Panc1 (cell line): ENCODE data around the gene GJA4. TPM values are rescaled to one million over a fixed set of nuclear protein-coding genes. Genes with fewer than 3 reads are reported as not detected.
"Not testable (repeated sequence)": the region's sequence is repeated elsewhere in the genome, so short reads cannot be mapped to it uniquely, and the experiment has no call there.

Source experiments
- ATAC-seq: fragments of 200-7000 bp; cut with Tn5 transposase; 2 replicates; pipeline ENCODE4 v1.9.1; 2020; ENCODE audit warnings: mild to moderate bottlenecking, moderate library complexity
- BruUV-seq: library from RNA; stranded (reverse); fragments of 400-500 nt; replicated peaks from 2 replicates; lab custom pipeline; 2021; lab: Mats Ljungman, UMichigan
- CTCF ChIA-PET: fragments of 300-600 bp; sonication (Branson Sonifier 250); formaldehyde crosslinking; loops from one replicate; lab custom pipeline; 2022; ENCODE audit warnings: antibody characterized with exemption; lab: Charles Lee
- POLR2A ChIA-PET: fragments of 300-600 bp; sonication (Branson Sonifier 250); formaldehyde crosslinking; loops from one replicate; lab custom pipeline; 2022; ENCODE audit warnings: antibody characterized with exemption; lab: Charles Lee
- DNase-seq: peaks from one replicate; pipeline ENCODE4 v3.0.0-alpha.2; 2010; ENCODE audit warnings: low read depth, low spot score
- H3K27ac ChIP-seq: 2 replicates; pipeline ENCODE4 v1.5.1; 2011; ENCODE audit warnings: mild to moderate bottlenecking, low read length, inconsistent platforms
- H3K27me3 ChIP-seq: fragments of 200-500 bp; sonication (Bioruptor generic); 2 replicates; pipeline ENCODE4 v1.6.0; 2014; ENCODE audit warnings: low read length, inconsistent platforms; ENCODE audit not compliant: control insufficient read depth, insufficient read depth
- H3K36me3 ChIP-seq: fragments of 200-500 bp; sonication (Bioruptor generic); 2 replicates; pipeline ENCODE4 v1.5.1; 2014; ENCODE audit warnings: inconsistent platforms, mild to moderate bottlenecking, low read length, moderate library complexity; ENCODE audit not compliant: control insufficient read depth, insufficient read depth
- H3K4me1 ChIP-seq: 2 replicates; pipeline ENCODE4 v1.5.1; 2011; ENCODE audit warnings: inconsistent platforms, mild to moderate bottlenecking, low read length, moderate library complexity; ENCODE audit not compliant: control insufficient read depth, insufficient read depth
- H3K4me3 ChIP-seq, 2 experiments: 2 replicates each; pipeline ENCODE4 v1.5.1; 2011 to 2012; ENCODE audit warnings: low read depth in 2 of 2, low read length in 2 of 2, mild to moderate bottlenecking in 2 of 2, inconsistent platforms in 1 of 2, moderate library complexity in 1 of 2
- H3K9me3 ChIP-seq: fragments of 200-500 bp; sonication (Bioruptor generic); 2 replicates; pipeline ENCODE4 v1.5.1; 2014; ENCODE audit warnings: low read depth, mild to moderate bottlenecking, inconsistent platforms, low read length, moderate library complexity; ENCODE audit not compliant: control insufficient read depth, insufficient read depth
- CTCF ChIP-seq: fragments of 450-650 bp; IDR thresholded peaks from 2 replicates; pipeline ENCODE4 v1.5.1; 2017; ENCODE audit warnings: mild to moderate bottlenecking
- POLR2AphosphoS5 ChIP-seq: IDR thresholded peaks from 2 replicates; pipeline ENCODE4 v1.6.1; 2012; ENCODE audit warnings: mild to moderate bottlenecking, low read depth, low read length, moderate library complexity
- REST ChIP-seq, 2 experiments: IDR thresholded peaks; 2 replicates each; pipeline ENCODE4 v1.6.1; 2011 to 2012; ENCODE audit warnings: low read depth in 2 of 2, control low read depth in 1 of 2, low read length in 1 of 2, mild to moderate bottlenecking in 1 of 2, moderate library complexity in 1 of 2; ENCODE audit not compliant: insufficient read depth in 1 of 2
- SIN3A ChIP-seq: IDR thresholded peaks from 2 replicates; pipeline ENCODE4 v1.6.1; 2012; ENCODE audit warnings: low read depth, mild to moderate bottlenecking, low read length, moderate library complexity, borderline replicate concordance; ENCODE audit not compliant: insufficient read depth
- TCF7L2 ChIP-seq: IDR thresholded peaks from 2 replicates; pipeline ENCODE4 v1.6.1; 2011; ENCODE audit warnings: mild to moderate bottlenecking, low read depth, low read length, inconsistent platforms
- in situ Hi-C: cut with HindIII; loops from 2 replicates; pipeline ENCODE4 v1.10.0; 2016; ENCODE audit warnings: low sequenced_read_pairs, low pct_unique_long_range_greater_than_20kb
- intact Hi-C: fragments of 100-400 bp; cut with micrococcal nuclease; formaldehyde crosslinking; loops from one replicate; pipeline ENCODE4 v1.10.0; 2022; ENCODE audit not compliant: unreplicated experiment
- total RNA-seq: library from RNA; stranded (reverse); gene quantifications from one replicate; pipeline ENCODE4 v1.2.1, GENCODE V29; 2021; ENCODE audit not compliant: unreplicated experiment

The GJA4 gene
- total RNA-seq, 1 experiment from 2014 or later, result not detected

- ATAC-seq (no peak), DNase-seq (no peak)
- TF ChIP-seq CTCF (no peak), REST (IDR thresholded peaks at IDR 0.05; ENCODE audit: insufficient read depth in 1 of 2, low read depth in 2 of 2, low read length in 1 of 2) (no peak), SIN3A (no peak), TCF7L2 (no peak), POLR2AphosphoS5 (no peak)
- no peak overlapping the region for H3K27ac ChIP-seq
- no peaks in the 10 kb centered on the region for H3K27me3 ChIP-seq
- ChIA-PET CTCF (no interaction called here), POLR2A (no interaction called here)
- H3K36me3 ChIP-seq, result no peaks in the 10 kb centered on the region
- in situ Hi-C loops (no loop called here), intact Hi-C loops (no loop called here)
- no peaks in the 10 kb centered on the region for H3K4me1 ChIP-seq
- H3K9me3 ChIP-seq, result no peaks in the 10 kb centered on the region
- BruUV-seq, result no TSS peak
- H3K4me3 ChIP-seq, result no peak overlapping the region
Measured at GRCh38 chr1:34771573-34772371, 21.0 kb upstream of the GJA4 start.

- H3K4me1 ChIP-seq, ATAC-seq, H3K27ac ChIP-seq, H3K27me3 ChIP-seq, H3K4me3 ChIP-seq, H3K36me3 ChIP-seq, H3K9me3 ChIP-seq, in situ Hi-C loops, BruUV-seq, CTCF ChIA-PET, intact Hi-C loops, POLR2A ChIA-PET, DNase-seq: not testable (repeated sequence)
Measured at GRCh38 chr1:34773114-34773513, 19.7 kb upstream of the GJA4 start.

- DNase-seq (no peak), ATAC-seq (no peak)
- no peaks in the 10 kb centered on the region for H3K9me3 ChIP-seq
- no peaks in the 10 kb centered on the region for H3K36me3 ChIP-seq
- H3K4me3 ChIP-seq, result no peak overlapping the region
- in situ Hi-C loops, result no loop called here
- no peak for TF ChIP-seq CTCF
- TF ChIP-seq SIN3A, result no peak
- TF ChIP-seq POLR2AphosphoS5, result no peak
- TF ChIP-seq REST (IDR thresholded peaks at IDR 0.05; ENCODE audit: insufficient read depth in 1 of 2, low read depth in 2 of 2, low read length in 1 of 2), result no peak
- no peak for TF ChIP-seq TCF7L2
- no peaks in the 10 kb centered on the region for H3K27me3 ChIP-seq
- no peak overlapping the region for H3K27ac ChIP-seq
- ChIA-PET POLR2A (no interaction called here), CTCF (no interaction called here)
- intact Hi-C loops, result no loop called here
- no peaks in the 10 kb centered on the region for H3K4me1 ChIP-seq
- BruUV-seq, result no TSS peak
Measured at GRCh38 chr1:34774957-34775356, 17.8 kb upstream of the GJA4 start.
